HEK293 (cell line): ENCODE results near the gene C6orf89.

Source experiments
- CTCF ChIP-seq: fragments of 450-650 bp; formaldehyde crosslinking; IDR thresholded peaks from 2 replicates; pipeline ENCODE4 v1.5.1; 2016; ENCODE audit warnings: missing biosample characterization, missing genetic modification characterization
- KLF7 ChIP-seq: fragments of 450-650 bp; formaldehyde crosslinking; IDR thresholded peaks from 2 replicates; pipeline ENCODE4 v1.5.1; 2016; ENCODE audit warnings: missing biosample characterization, missing genetic modification characterization, borderline replicate concordance
- PRDM1 ChIP-seq: fragments of 450-650 bp; formaldehyde crosslinking; IDR thresholded peaks from 2 replicates; pipeline ENCODE4; 2016; ENCODE audit warnings: missing biosample characterization, missing genetic modification characterization
- SCRT2 ChIP-seq: fragments of 450-650 bp; formaldehyde crosslinking; IDR thresholded peaks from 2 replicates; pipeline ENCODE4 v1.5.1; 2016; ENCODE audit warnings: missing biosample characterization, missing genetic modification characterization
- YY2 ChIP-seq: fragments of 450-650 bp; formaldehyde crosslinking; IDR thresholded peaks from 2 replicates; pipeline ENCODE4 v1.5.1; 2016; ENCODE audit warnings: missing biosample characterization, missing genetic modification characterization
- ZBTB44 ChIP-seq: fragments of 450-650 bp; IDR thresholded peaks from 2 replicates; pipeline ENCODE4 v1.5.1; 2018; ENCODE audit warnings: missing biosample characterization, mild to moderate bottlenecking, missing genetic modification characterization
- ZNF148 ChIP-seq: fragments of 450-650 bp; formaldehyde crosslinking; IDR thresholded peaks from 2 replicates; pipeline ENCODE4 v1.5.0; 2017; ENCODE audit warnings: missing biosample characterization, missing genetic modification characterization, borderline replicate concordance
- ZNF324 ChIP-seq: fragments of 450-650 bp; formaldehyde crosslinking; IDR thresholded peaks from 2 replicates; pipeline ENCODE4 v1.5.1; 2016; ENCODE audit warnings: missing biosample characterization, missing genetic modification characterization
- ZNF76 ChIP-seq: fragments of 450-650 bp; formaldehyde crosslinking; IDR thresholded peaks from 2 replicates; pipeline ENCODE4; 2016; ENCODE audit warnings: low read depth, missing biosample characterization, missing genetic modification characterization, borderline replicate concordance
- ZNF785 ChIP-seq: fragments of 450-650 bp; formaldehyde crosslinking; IDR thresholded peaks from 2 replicates; pipeline ENCODE4 v1.5.1; 2016; ENCODE audit warnings: missing biosample characterization, missing genetic modification characterization
- ZNF830 ChIP-seq: fragments of 450-650 bp; IDR thresholded peaks from 2 replicates; pipeline ENCODE4 v1.5.0; 2018; ENCODE audit warnings: missing biosample characterization, missing genetic modification characterization, low read depth, mild to moderate bottlenecking, moderate library complexity
- ZSCAN30 ChIP-seq: fragments of 450-650 bp; IDR thresholded peaks from 2 replicates; pipeline ENCODE4 v1.5.1; 2018; ENCODE audit warnings: missing biosample characterization, mild to moderate bottlenecking, missing genetic modification characterization, moderate library complexity
- TF ChIP-seq, protein P1 (sequence below): fragments of 450-650 bp; formaldehyde crosslinking; IDR thresholded peaks from 2 replicates; pipeline ENCODE4 v1.5.1; 2016; ENCODE audit warnings: missing biosample characterization, missing genetic modification characterization

GRCh38 chr6:36857325-36857724 is 28.4 kb upstream of the C6orf89 start:
- no peak for TF ChIP-seq CTCF (tag by site-specific recombination)
- no peak for TF ChIP-seq ZNF785 (tag by site-specific recombination)
- TF ChIP-seq KLF7 (tag by site-specific recombination) = no peak
- no peak for TF ChIP-seq YY2 (tag by site-specific recombination)
- no peak for TF ChIP-seq SCRT2 (tag by site-specific recombination)
- no peak for TF ChIP-seq ZNF76
- no peak for TF ChIP-seq ZNF148 (tag by site-specific recombination)
- TF ChIP-seq ZBTB44 (tag by site-specific recombination) = no peak
- TF ChIP-seq, protein P1, sequence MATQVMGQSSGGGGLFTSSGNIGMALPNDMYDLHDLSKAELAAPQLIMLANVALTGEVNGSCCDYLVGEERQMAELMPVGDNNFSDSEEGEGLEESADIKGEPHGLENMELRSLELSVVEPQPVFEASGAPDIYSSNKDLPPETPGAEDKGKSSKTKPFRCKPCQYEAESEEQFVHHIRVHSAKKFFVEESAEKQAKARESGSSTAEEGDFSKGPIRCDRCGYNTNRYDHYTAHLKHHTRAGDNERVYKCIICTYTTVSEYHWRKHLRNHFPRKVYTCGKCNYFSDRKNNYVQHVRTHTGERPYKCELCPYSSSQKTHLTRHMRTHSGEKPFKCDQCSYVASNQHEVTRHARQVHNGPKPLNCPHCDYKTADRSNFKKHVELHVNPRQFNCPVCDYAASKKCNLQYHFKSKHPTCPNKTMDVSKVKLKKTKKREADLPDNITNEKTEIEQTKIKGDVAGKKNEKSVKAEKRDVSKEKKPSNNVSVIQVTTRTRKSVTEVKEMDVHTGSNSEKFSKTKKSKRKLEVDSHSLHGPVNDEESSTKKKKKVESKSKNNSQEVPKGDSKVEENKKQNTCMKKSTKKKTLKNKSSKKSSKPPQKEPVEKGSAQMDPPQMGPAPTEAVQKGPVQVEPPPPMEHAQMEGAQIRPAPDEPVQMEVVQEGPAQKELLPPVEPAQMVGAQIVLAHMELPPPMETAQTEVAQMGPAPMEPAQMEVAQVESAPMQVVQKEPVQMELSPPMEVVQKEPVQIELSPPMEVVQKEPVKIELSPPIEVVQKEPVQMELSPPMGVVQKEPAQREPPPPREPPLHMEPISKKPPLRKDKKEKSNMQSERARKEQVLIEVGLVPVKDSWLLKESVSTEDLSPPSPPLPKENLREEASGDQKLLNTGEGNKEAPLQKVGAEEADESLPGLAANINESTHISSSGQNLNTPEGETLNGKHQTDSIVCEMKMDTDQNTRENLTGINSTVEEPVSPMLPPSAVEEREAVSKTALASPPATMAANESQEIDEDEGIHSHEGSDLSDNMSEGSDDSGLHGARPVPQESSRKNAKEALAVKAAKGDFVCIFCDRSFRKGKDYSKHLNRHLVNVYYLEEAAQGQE (tag by site-specific recombination) = no peak
- no peak for TF ChIP-seq PRDM1 (tag by site-specific recombination)
- no peak for TF ChIP-seq ZNF324 (tag by site-specific recombination)
- no peak for TF ChIP-seq ZSCAN30 (tag by site-specific recombination)
- no peak for TF ChIP-seq ZNF830 (tag by site-specific recombination)
